ENCODE data around the gene JCHAIN. TPM values are rescaled to one million over a fixed set of nuclear protein-coding genes. Genes with fewer than 3 reads are reported as not detected.
"Not testable (repeated sequence)": the region's sequence is repeated elsewhere in the genome, so short reads cannot be mapped to it uniquely, and the experiment has no call there.

JCHAIN gene
- total and polyA plus RNA-seq, 5 donors, result 0.36 to 20.0 (median 2.2) TPM

DNA sequence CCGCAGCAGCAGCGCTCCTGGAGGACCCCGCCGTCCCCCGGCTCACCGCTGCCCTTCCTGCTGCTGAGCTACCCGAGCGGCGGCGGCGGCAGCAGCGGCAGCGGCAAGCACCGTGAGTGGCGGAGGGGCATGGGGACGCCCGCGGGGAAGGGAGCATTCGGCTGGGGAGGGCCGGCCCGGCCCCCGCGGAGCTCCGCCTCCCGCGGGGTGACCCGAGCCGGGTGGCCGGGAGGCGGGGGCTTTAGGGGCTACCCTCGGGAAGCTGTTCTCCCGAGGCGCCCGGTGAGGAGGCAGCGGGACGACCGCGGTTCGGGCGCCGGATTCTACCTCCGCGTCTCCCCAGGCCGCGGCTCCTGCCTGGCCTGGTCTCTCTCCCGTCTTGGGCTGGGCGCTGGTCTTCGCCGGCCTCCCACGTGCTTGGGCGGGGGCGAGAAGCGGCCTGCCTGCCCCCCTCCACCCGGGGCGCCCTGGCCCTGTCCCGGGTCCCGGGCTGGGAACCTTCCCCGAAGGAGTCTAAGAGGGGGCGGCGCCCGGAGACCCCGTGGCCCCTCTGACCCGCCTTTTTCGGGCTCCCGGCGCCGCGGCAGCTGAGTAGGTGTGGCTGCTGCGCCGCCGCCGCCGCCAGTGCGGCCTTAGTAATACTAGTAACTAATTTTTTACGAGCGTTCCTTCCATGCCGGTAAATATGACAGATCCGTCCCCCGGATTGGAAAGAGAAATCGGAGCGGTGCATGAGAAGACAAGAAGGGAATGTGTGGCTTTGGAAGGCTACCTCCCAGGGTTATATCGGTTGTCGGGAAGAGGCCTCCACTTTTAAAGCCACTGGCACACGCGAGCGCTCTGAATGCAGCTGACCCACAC, 39.1 kb upstream of the JCHAIN start:
- intact Hi-C loops (cut with DNase I), result loop anchor here in 1 of 4 donors (10.0 kb wide), 1 partner anchor 129 kb away; the partner anchor contains the start of gene GRSF1
- peak; percentile 81 to 92 (median 91) for DNase-seq
- under 1% methylated on average over 86 of the region's 86 CpGs for WGBS
- Histone ChIP-seq H3K9me3 (ENCODE audit: control insufficient read depth, low read length) (no peaks in the 10 kb centered on the region), H3K4me3 (ENCODE audit: low read length) (peak overlapping the region; percentile 88), H3K4me1 (ENCODE audit: control insufficient read depth, insufficient read depth, low read length) (peaks cover 5% of the 10 kb centered on the region), H3K27ac (ENCODE audit: low read length) (peak overlapping the region; percentile 97), H3K27me3 (ENCODE audit: control insufficient read depth, insufficient read depth) (no peaks in the 10 kb centered on the region)
- peak; percentile 90 for ATAC-seq

DNA sequence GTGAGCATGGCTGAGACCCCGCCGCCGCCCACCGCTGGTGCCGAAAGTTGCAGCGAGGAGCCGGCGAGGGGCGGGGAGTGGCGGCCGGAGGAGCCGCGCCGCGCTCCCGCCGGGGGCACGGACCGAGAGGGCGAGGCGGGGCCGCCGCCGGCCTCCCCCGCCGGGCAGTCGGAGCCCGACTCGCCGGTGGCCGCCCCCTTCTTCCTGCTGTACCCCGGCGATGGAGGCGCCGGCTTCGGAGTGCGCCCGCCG, 38.5 kb upstream of the JCHAIN start:
- Histone ChIP-seq H3K4me1 (ENCODE audit: control insufficient read depth, insufficient read depth, low read length) (peaks cover 5% of the 10 kb centered on the region), H3K27ac (ENCODE audit: low read length) (peak overlapping the region; percentile 97), H3K4me3 (ENCODE audit: low read length) (peak overlapping the region; percentile 88), H3K27me3 (ENCODE audit: control insufficient read depth, insufficient read depth) (no peaks in the 10 kb centered on the region), H3K9me3 (ENCODE audit: control insufficient read depth, low read length) (no peaks in the 10 kb centered on the region)
- DNase-seq (no peak), ATAC-seq (peak; percentile 46 to 53)
- intact Hi-C loops (cut with DNase I), result loop anchor here in 1 of 4 donors (10.0 kb wide), 1 partner anchor 130 kb away; the partner anchor contains the start of gene GRSF1
- under 1% methylated on average over 39 of the region's 39 CpGs for WGBS

DNA sequence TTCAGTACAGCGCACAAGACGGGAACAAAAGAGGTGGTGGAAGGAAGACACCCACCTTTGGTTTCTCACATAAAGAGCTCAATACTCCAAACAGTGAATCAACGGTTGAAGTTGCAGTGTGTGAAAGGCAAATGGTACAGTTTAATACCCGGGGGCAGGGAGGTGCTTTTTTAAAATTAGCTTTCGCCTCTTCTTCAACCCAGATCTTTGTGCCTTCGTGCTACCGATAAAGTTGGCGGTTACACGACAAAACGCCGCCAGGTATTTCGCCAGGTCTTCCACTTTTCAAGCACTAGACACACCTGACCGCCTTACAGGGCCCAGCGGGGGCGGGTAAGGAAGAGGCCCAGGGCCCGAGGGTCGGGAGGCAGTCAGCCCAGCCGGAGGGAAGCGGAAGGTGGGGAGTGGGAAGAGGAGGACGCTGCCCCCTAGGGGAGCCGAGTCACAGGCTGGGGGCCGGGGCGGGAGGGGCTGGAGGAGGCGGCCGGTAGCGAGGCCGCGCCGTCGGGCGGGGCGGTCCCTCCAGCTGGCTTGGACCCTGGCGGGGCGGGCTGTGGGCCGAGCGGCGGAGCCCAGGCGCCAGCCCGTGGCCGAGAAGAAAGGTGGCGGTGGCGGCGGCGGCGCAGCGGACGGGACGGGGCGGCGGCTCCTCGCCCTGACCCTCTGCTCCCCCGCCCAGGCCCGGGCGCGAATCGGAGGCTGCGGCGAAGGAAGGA, 38.1 kb upstream of the JCHAIN start:
- intact Hi-C loops (cut with DNase I), result loop anchor here in 1 of 4 donors (10.0 kb wide), 1 partner anchor 130 kb away; the partner anchor contains the start of gene GRSF1

DNA sequence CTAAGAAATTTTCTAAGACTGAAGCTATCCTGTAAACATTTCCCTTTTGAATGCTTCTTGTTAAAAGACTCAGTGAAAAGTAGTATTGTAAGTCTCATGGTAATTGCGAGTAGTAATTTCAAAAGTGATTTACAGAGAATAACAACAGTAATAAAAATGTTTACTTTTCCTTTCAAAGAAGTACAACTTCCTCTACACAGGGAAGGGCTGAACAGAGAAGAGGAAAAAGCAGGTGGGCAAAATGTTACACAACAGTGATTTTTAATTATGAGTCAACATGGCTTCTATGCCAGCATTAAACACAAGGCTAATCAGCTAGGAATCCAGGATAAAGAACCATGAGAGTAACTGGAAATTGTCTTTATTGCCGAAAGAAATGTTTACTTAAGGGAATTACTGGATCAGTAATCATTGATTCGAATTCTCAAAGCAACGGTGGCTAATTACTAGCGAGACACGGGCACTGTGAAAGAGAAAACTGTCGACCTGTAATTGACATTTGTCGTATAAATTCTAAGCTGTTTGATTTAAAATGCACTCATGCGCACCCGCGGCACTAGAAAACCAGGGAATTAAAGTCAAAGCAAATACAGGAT, 37.4 kb upstream of the JCHAIN start:
- H3K4me1 ChIP-seq (ENCODE audit: control insufficient read depth, insufficient read depth, low read length), result peaks cover 5% of the 10 kb centered on the region
- H3K27me3 ChIP-seq (ENCODE audit: control insufficient read depth, insufficient read depth), result no peaks in the 10 kb centered on the region
- WGBS, result 7% methylated on average over 11 of the region's 11 CpGs
- H3K9me3 ChIP-seq (ENCODE audit: control insufficient read depth, low read length), result no peaks in the 10 kb centered on the region
- intact Hi-C loops (cut with DNase I), result loop anchor here in 1 of 4 donors (10.0 kb wide), 1 partner anchor 131 kb away; the partner anchor contains the start of gene GRSF1
- no peak for DNase-seq
- ATAC-seq, result no peak
- peak overlapping the region; percentile 88 for H3K4me3 ChIP-seq (ENCODE audit: low read length)
- peak overlapping the region; percentile 97 for H3K27ac ChIP-seq (ENCODE audit: low read length)

More for the DNA sequence above, 38.1 kb upstream of the JCHAIN start:
- peak; percentile 87 to 95 (median 93) for DNase-seq
- Histone ChIP-seq H3K27me3 (ENCODE audit: control insufficient read depth, insufficient read depth) (no peaks in the 10 kb centered on the region), H3K4me3 (ENCODE audit: low read length) (peak overlapping the region; percentile 88), H3K9me3 (ENCODE audit: control insufficient read depth, low read length) (no peaks in the 10 kb centered on the region), H3K4me1 (ENCODE audit: control insufficient read depth, insufficient read depth, low read length) (peaks cover 5% of the 10 kb centered on the region), H3K27ac (ENCODE audit: low read length) (peak overlapping the region; percentile 97)
- ATAC-seq, result peak; percentile 92
- under 1% methylated on average over 58 of the region's 58 CpGs for WGBS

DNA sequence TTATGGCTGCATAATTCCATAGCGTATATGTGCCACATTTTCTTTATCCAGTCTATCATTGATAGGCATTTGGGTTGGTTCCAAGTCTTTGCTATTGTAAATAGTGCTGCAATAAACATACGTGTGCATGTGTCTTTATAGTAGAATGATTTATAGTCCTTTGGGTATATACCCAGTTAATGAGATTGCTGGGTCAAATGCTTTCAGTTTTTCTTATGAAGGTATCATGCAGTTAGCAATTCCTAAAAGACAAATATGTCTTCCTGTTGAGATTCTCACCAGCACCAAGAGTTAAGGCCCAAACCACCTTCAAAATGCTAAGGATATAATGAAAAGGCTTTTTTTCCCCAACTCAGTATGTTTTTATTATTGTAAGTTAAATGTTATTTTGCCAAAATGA, 36.3 kb upstream of the JCHAIN start:
- H3K27ac ChIP-seq (ENCODE audit: low read length); H3K4me3 ChIP-seq (ENCODE audit: low read length); DNase-seq; H3K27me3 ChIP-seq (ENCODE audit: control insufficient read depth, insufficient read depth); H3K9me3 ChIP-seq (ENCODE audit: control insufficient read depth, low read length); ATAC-seq; H3K4me1 ChIP-seq (ENCODE audit: control insufficient read depth, insufficient read depth, low read length): not testable (repeated sequence)
- intact Hi-C loops (cut with DNase I), result loop anchor here in 1 of 4 donors (10.0 kb wide), 1 partner anchor 132 kb away; the partner anchor contains the start of gene GRSF1
- WGBS, result 85% methylated on average over 2 of the region's 2 CpGs

DNA sequence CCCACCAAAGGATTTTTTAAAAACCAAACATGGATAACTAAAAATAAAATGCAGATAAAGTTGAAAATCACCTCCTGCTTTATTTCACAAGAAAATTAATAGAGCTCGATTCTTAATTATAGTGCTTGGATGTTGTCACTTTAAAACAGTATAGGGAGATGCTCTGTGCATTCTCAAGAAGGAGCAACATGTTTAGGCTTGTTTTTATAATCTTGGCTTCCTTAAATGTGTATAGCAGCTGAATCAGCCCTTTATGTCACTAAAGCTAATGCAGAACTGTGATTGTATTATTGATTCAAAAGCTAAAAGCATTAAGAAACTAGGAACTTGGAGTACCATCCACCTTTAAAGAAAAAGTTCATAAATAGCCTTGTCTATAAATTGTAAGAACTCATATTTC, 35.0 kb upstream of the JCHAIN start:
- no peak overlapping the region for H3K27ac ChIP-seq (ENCODE audit: low read length)
- ATAC-seq (no peak), DNase-seq (no peak)
- no peaks in the 10 kb centered on the region for H3K27me3 ChIP-seq (ENCODE audit: control insufficient read depth, insufficient read depth)
- H3K4me3 ChIP-seq (ENCODE audit: low read length), result no peak overlapping the region
- H3K4me1 ChIP-seq (ENCODE audit: control insufficient read depth, insufficient read depth, low read length), result peaks cover 1% of the 10 kb centered on the region
- intact Hi-C loops (cut with DNase I), result loop anchor here in 1 of 4 donors (10.0 kb wide), 1 partner anchor 134 kb away; the partner anchor contains the start of gene GRSF1
- WGBS, result 88% methylated on average over 1 of the region's 1 CpG
- no peaks in the 10 kb centered on the region for H3K9me3 ChIP-seq (ENCODE audit: control insufficient read depth, low read length)

DNA sequence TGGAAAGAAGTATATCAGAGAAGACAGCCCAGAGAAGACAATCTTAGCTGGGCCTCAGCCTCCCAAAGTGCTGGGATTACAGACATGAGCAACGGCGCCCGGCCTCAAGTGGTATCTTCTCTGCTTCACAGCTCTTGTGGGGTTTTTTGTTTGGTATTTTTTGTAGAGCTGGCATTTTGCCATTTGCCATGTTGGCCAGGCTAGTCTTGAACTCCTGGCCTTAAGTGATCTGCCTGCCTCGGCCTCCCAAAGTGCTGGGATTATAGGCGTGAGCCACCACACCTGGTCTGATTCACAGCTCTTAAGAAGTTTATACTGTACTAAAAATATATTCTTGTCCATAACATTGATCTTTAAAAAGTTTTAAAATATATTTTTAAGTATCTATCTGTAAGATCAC, 34.4 kb upstream of the JCHAIN start:
- H3K27me3 ChIP-seq (ENCODE audit: control insufficient read depth, insufficient read depth), result no peaks in the 10 kb centered on the region
- H3K4me1 ChIP-seq (ENCODE audit: control insufficient read depth, insufficient read depth, low read length), result no peaks in the 10 kb centered on the region
- DNase-seq (no peak), ATAC-seq (no peak)
- WGBS, result 91% methylated on average over 5 of the region's 5 CpGs
- no peak overlapping the region for H3K4me3 ChIP-seq (ENCODE audit: low read length)
- intact Hi-C loops (cut with DNase I), result loop anchor here in 1 of 4 donors (10.0 kb wide), 1 partner anchor 134 kb away; the partner anchor contains the start of gene GRSF1
- H3K9me3 ChIP-seq (ENCODE audit: control insufficient read depth, low read length), result no peaks in the 10 kb centered on the region
- no peak overlapping the region for H3K27ac ChIP-seq (ENCODE audit: low read length)

DNA sequence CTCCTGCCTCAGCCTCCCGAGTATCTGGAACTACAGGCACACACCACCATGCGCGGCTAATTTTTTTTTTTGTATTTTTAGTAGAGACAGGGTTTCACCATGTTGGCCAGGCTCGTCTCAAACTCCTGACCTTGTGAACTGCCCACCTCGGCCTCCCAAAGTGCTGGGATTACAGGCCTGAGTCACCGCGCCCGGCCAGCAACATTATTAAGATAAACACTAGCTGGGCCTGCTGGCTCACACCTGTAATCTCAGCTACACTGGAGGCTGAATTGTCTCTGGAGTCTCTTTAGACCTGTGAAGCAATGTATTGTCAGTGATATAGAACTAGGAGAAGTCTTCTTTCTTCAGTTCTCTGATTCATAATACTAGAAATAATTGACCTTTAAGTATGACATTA, 32.1 kb upstream of the JCHAIN start:
- H3K4me3 ChIP-seq (ENCODE audit: low read length); H3K27me3 ChIP-seq (ENCODE audit: control insufficient read depth, insufficient read depth); H3K4me1 ChIP-seq (ENCODE audit: control insufficient read depth, insufficient read depth, low read length); ATAC-seq; H3K9me3 ChIP-seq (ENCODE audit: control insufficient read depth, low read length); intact Hi-C loops (cut with DNase I); H3K27ac ChIP-seq (ENCODE audit: low read length); DNase-seq: not testable (repeated sequence)
- WGBS, result 84% methylated on average over 8 of the region's 8 CpGs

DNA sequence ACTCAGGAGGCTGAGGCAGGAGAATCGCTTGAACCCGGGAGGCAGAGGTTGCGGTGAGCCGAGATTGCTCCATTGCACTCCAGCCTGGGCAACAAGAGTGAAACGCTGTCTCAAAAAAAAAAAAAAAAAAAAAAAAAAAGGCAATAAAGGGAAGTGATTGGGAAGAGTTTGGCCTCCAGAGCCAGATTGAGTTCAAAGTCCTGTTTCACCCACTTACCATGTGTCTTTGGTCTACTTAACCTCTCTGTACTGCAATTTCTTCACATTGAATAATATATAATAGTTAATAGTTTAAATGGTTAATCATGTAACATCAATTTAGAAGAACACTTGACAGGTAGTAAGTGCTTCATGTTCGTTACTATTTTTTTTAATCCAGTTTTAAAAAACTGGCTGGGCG, 28.3 kb upstream of the JCHAIN start:
- DNase-seq, result not testable (repeated sequence)

DNA sequence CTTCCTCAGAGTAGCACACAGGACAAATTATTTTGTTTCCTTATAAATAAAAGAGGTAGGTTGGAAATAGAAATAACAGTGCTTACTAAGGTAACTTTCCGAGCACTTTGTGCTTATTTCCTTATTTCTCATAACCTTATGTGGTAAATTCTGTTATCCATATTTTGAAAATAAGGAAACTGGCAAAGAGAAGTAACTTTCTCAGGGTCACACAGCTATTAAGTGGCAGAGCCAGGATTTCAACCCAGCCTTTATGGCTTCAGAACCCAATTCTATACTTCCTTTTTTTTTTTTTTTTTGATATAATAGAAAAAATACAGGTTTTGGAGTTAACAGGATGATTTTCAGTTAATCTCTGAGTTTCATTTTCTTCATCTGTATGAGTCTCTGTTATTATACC, 25.4 kb upstream of the JCHAIN start:
- ATAC-seq (no peak), DNase-seq (no peak)
- WGBS, result 75% methylated on average over 1 of the region's 1 CpG
- intact Hi-C loops (cut with DNase I), result no loop called here
- no peaks in the 10 kb centered on the region for H3K27me3 ChIP-seq (ENCODE audit: control insufficient read depth, insufficient read depth)
- no peak overlapping the region for H3K4me3 ChIP-seq (ENCODE audit: low read length)
- H3K4me1 ChIP-seq (ENCODE audit: control insufficient read depth, insufficient read depth, low read length), result no peaks in the 10 kb centered on the region
- H3K27ac ChIP-seq (ENCODE audit: low read length), result no peak overlapping the region
- H3K9me3 ChIP-seq (ENCODE audit: control insufficient read depth, low read length), result no peaks in the 10 kb centered on the region

More for the DNA sequence above, 28.3 kb upstream of the JCHAIN start:
- H3K27ac ChIP-seq (ENCODE audit: low read length); H3K9me3 ChIP-seq (ENCODE audit: control insufficient read depth, low read length); H3K27me3 ChIP-seq (ENCODE audit: control insufficient read depth, insufficient read depth); H3K4me1 ChIP-seq (ENCODE audit: control insufficient read depth, insufficient read depth, low read length); intact Hi-C loops (cut with DNase I); H3K4me3 ChIP-seq (ENCODE audit: low read length); ATAC-seq: not testable (repeated sequence)
- WGBS, result 95% methylated on average over 7 of the region's 7 CpGs

Measured in right cardiac atrium (tissue), 5 donors.